ENCODE data around the gene TH.
A peak's percentile ranks its signal among the peaks of the same experiment; 100 is the strongest.

TH gene

GRCh38 chr11:2171591-2172003 is at the start of gene TH:
Gene TH, minus strand, starts transcription at chr11:2171815. Its CDS starts 29 bp downstream, at chr11:2171786.
- no peak for DNase-seq (ENCODE audit: low spot score)

DNA sequence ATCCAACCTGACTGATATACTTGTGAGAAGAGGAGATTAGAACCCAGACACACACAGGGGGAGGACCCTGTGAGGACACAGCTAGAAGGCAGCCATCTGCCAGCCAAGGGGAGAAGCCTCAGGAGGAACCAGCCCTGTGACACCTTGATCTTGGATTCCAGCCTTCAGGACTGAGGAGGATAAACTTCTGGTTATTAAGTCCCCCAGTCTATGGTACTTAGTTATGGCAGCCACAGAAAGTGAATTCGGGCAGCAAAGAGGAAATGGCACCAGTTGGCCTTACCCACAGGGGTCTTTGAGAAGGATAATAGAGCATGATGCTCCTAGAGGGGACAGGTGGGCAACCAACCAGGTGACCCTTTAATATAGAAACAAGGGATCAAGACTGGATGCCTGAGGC is 49.4 kb upstream of the TH start:
- DNase-seq (ENCODE audit: low spot score) = no peak

- no peak for DNase-seq (ENCODE audit: low spot score)
Observed at GRCh38 chr11:2220173-2220771, 48.7 kb upstream of the TH start.

GRCh38 chr11:2219318-2220017 is 47.9 kb upstream of the TH start:
- DNase-seq (ENCODE audit: low spot score) = no peak

DNA sequence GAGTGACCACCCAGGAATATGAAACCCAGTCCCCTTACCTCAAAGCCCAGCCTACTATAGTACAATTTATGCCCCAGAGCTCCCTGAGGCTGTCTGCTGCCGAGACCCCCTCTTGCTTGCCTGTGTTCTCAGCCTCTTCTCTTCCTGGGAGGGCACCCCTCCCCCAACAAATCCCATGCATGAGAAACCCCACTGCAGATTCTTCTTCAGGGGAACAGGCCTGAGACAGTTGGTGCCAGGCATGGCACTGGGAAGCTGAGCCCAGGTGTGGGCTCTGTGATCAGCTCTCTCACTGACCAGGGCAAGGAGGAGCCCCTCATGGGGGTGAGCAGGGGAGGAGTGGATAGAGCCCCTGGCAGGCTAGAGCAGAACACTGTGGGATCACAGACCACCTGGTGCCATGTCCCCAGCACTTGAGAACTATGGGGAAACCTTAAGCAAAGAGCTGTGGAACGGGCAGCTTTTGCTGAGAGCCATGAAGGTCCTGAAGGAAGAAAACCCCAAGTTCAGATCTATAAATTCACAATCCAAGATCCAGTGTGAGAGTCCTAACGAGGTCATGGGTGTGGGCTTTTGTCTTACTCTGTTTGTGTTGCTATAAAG is 46.5 kb upstream of the TH start:
- no peak for DNase-seq (ENCODE audit: low spot score)

DNA sequence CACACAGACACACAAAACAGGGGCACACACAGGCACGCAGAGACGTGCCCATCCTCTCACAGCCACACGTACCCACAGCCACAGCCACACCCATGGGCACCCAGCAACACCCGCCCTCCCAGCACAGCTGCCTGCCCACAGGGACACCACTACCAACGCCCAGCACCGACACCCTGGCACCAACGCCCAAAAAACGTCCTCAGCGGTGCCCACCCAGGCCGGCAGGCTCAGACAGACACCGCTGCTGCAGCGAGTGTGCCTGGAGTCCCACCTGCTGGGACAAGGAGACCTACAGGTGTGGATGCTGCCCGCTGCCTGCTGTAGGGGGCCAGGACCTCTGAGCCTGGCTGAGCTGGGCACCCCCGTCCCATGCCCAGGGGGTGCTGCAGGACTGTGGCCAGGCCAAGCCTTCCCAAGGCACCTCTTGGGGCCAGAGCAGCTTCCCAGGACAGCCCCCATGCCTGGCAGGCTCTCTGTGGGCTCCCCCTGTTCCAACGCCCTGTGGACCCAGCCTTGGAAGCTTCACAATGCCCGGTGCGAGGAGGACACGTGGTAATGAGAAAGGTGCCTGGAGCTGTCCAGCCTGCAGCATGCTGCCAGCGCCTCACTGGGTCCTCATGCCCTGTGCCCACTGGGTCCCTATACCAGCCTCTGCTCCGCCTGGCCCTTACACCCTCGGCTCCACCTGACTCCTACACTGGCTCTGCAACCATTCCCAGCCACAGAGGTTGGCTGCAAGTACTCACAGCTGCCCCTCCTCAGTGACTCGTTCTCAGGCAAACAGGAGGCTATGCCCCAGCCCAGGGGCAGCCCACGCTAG is 45.8 kb upstream of the TH start:
- no peak for DNase-seq (ENCODE audit: low spot score)

DNA sequence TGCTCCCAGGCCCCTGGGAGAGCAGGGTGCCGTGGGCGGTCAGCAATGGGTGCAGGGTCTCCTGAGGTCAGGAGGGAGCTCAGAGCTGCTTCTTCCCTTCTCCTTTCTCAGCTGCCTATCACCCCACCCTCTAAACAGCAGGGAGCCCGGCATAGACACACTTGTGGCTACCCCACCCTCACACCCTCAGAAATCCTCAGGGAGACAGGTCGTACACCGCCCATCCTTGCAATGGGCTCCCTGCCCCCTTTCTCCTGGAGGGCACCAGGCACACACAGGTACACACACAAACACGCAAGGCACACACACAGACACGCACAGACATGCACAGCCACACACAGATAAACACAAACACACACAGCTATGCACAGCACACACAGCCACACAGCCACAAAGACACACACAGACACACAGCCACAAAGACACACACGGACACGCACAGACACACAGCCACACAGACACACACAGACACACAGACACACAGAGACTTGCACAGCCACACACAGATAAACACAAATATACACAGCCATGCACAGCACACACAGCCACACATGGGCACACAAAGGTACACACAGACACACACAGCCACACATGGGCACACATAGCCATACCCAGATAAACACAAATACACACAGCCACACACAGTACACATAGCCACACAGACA is 44.9 kb upstream of the TH start:
- DNase-seq (ENCODE audit: low spot score) = no peak

- no peak for DNase-seq (ENCODE audit: low spot score)
Observed at GRCh38 chr11:2215561-2216399, 44.2 kb upstream of the TH start.

DNA sequence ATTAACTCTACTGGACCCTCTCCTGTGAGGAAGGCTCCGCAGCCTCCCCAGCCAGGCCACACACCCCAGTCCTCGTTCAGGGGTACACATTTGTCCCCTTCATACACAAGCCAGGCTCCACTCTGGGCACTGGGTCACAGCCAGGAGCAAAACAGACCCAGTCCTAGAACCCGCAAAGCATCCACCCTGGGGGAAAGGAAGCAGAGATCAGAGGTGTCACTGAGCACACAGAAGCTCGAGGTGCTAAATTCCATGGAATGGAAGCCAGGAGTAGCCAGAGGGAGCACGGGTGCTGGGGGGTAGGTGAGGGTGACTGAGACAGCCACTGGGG is 43.6 kb upstream of the TH start:
- no peak for DNase-seq (ENCODE audit: low spot score)

- DNase-seq (ENCODE audit: low spot score) = peak; percentile 3
Observed at GRCh38 chr11:2214527-2215229, 43.1 kb upstream of the TH start.

DNA sequence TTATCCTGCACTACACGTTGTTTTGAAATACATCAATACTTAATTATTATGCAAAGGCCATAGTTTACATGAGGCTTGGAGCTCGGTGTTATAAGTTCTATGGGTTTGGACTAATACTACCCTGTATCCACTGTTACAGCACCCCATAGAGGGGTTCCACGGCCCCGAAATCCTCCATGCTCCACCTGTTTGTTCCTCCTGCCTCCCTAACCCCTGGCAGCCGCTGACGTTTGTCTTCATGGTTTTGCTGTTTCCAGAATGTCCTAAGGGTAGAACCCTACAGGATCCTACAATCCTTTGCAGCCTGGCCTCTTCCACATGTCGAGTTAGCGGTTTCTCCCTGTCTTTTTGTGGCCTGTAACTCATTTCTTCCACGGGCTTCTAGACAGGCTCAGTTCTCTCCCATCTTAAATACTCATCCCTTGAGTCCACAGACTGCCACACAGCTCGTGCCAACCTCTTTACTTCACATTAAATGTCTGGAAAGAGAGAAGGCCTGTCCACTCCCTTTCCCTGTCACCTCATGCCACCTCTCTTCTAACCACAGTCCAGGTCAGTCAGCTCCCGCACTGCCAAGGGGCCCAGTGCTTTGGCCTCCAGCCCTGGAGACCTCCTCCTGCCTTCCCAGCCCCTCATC is 42.4 kb upstream of the TH start:
- peak; percentile 2 for DNase-seq (ENCODE audit: low spot score)

- no peak for DNase-seq (ENCODE audit: low spot score)
Observed at GRCh38 chr11:2213384-2213842, 41.8 kb upstream of the TH start.

DNA sequence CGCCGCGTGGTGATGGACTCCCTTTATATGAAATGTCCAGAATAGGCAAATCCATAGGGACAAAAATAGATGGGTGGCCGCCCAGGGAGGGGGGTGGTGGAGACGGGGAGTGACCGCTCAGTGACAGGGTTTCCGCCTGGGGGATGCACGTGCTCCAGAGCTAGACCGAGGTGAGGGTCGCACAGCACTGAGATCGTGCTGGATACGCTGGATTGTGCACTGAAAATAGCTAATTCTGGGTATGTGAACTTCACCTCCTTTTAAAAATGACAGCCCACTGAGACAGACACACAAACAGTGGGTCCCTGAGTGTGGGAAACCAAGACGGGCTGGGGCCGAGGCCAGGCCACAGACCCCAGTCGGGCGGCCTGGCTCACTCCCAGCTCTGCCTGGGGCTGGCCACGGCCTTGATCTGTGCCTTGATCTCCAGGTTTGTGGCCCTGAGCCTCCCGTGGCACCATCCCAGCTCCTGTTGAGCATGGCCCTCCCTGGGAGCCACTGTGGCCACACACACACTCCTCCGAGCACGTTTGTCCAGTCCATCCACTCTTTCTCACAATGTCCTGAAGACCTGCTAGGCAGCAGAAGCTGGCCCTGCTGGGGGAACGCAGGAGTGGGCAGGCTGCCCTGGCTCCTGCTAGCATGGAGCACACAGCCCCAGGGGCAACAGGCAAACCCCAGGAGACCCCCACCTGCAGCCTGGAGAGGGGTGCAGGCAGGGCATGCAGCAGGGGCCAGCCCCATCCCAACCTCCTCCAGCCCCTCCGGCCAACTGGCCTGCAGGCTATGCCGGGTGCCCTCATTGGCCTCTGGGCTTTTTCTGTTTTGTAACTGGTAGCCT is 41.0 kb upstream of the TH start:
- DNase-seq (ENCODE audit: low spot score) = no peak

GRCh38 chr11:2211113-2211971 is 39.7 kb upstream of the TH start:
- DNase-seq (ENCODE audit: low spot score) = no peak

DNA sequence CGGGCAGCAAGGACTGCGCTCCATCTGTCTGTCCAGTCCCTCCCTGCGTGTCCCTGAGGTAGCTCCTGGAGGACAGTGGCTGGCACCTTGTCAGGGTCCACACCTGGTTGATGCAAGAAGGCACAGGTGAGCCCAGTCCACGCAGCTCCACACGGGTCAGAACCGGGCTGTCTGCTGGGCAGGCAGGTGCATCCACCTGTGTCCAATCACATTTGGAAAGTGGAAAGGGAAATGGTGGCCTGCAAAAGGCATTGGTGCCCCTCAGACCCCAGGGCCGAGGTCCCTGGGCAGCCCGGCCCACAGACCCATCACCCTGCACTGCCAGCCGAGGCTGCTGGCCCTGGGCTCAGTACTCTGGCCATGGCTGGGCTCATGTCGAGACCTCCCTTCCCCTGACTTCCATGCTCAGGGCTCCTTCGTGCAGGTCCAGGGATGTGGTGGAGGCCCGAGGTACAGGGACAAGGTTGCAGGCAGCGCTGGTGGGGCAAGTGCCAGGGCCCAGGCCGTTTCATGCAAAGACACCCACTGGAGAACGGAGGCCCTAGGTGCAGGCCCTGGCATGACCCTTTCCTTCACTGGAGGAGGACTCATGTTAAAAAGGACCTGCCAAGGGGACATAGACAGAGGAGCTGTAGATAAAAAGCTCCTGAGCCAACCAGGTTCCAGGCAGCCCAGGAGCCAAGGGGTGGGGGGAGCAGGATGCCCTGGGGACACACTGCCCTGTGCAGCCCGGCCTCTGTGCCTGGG is 38.9 kb upstream of the TH start:
- no peak for DNase-seq (ENCODE audit: low spot score)

DNA sequence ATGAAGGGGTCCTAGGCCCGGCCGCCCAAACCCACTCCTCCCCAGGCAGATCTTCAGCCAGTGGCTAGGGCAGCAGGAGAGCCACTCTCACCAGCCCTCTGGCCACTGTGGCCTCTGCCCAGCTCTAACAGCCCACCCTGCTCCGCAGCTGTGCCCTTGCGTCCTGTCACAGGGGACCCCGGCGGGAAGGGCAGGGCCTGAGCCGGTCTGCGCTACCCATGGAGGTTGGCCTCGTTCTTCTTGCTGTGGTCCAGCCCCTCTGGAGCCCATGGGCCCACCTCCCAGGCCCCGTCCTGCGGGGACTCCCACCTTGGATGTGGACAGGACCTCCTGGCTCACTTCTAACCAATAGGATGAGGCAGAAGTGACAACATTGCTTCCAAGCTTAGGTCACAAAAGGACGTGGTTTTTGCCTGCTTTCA is 38.3 kb upstream of the TH start:
- no peak for DNase-seq (ENCODE audit: low spot score)

DNA sequence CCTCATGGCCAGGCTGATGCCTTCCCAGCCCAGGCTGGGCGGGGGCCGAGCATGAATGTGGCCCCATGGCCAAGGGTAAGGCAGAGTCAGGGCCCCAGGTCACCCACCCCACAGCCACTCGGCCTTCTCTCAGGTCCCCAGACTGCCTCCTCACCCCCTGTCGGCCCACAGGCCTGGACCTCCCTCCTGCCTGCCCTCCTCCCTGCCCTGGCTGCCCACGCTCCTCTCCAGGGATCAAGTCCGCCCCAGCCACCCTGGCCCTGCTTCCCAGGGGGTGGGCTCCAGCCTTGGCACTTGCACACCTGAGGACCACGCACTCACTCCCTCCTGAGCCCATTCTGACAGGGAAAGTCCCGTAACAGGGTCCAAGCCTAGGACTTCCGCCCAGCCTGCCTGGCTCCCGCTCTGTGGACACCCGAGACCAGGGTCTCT is 37.8 kb upstream of the TH start:
- DNase-seq (ENCODE audit: low spot score) = no peak
